HG03025 (cell line): Measurements from ENCODE around the gene MFNG.

Source experiments
- ATAC-seq: cut with Tn5 transposase; IDR thresholded peaks from one replicate; pipeline ENCODE4 v1.9.1; 2021; ENCODE audit warnings: mild to moderate bottlenecking, moderate library complexity; ENCODE audit not compliant: unreplicated experiment, low FRiP score

The MFNG gene

GRCh38 chr22:37514526-37515051 lies 28.4 kb upstream of the MFNG start:
- no peak for ATAC-seq

GRCh38 chr22:37511395-37512104 lies 25.4 kb upstream of the MFNG start:
- ATAC-seq = no peak

GRCh38 chr22:37510091-37510490 lies 23.9 kb upstream of the MFNG start:
- no peak for ATAC-seq

GRCh38 chr22:37509059-37509860 lies 23.1 kb upstream of the MFNG start:
- no peak for ATAC-seq

- no peak for ATAC-seq
Measured at GRCh38 chr22:37508431-37508992, 22.3 kb upstream of the MFNG start.

GRCh38 chr22:37507731-37508130 lies 21.5 kb upstream of the MFNG start:
- ATAC-seq = no peak

GRCh38 chr22:37505989-37506388 lies 19.8 kb upstream of the MFNG start:
- ATAC-seq = no peak

GRCh38 chr22:37505565-37505964 lies 19.4 kb upstream of the MFNG start:
- ATAC-seq = no peak

- no peak for ATAC-seq
Measured at GRCh38 chr22:37504964-37505363, 18.8 kb upstream of the MFNG start.

- ATAC-seq = no peak
Measured at GRCh38 chr22:37503850-37504249, 17.7 kb upstream of the MFNG start.

GRCh38 chr22:37503183-37503683 lies 17.0 kb upstream of the MFNG start:
- no peak for ATAC-seq

GRCh38 chr22:37502342-37503182 lies 16.4 kb upstream of the MFNG start:
- ATAC-seq = no peak

- no peak for ATAC-seq
Measured at GRCh38 chr22:37501610-37502341, 15.6 kb upstream of the MFNG start.

GRCh38 chr22:37500745-37501609 lies 14.8 kb upstream of the MFNG start:
- ATAC-seq = no peak

GRCh38 chr22:37499789-37500540 lies 13.8 kb upstream of the MFNG start:
- no peak for ATAC-seq

GRCh38 chr22:37499027-37499707 lies 13.0 kb upstream of the MFNG start:
- no peak for ATAC-seq

- no peak for ATAC-seq
Measured at GRCh38 chr22:37498289-37498909, 12.2 kb upstream of the MFNG start.
